ENCODE results near the gene HMCES.
"Not testable (repeated sequence)": the region's sequence is repeated elsewhere in the genome, so short reads cannot be mapped to it uniquely, and the experiment has no call there.

The HMCES gene

GRCh38 chr3:129323651-129324294 is 45.1 kb downstream of the HMCES start:
- no peak for DNase-seq

GRCh38 chr3:129324855-129325254 is 46.2 kb downstream of the HMCES start:
- no peak for DNase-seq

DNA sequence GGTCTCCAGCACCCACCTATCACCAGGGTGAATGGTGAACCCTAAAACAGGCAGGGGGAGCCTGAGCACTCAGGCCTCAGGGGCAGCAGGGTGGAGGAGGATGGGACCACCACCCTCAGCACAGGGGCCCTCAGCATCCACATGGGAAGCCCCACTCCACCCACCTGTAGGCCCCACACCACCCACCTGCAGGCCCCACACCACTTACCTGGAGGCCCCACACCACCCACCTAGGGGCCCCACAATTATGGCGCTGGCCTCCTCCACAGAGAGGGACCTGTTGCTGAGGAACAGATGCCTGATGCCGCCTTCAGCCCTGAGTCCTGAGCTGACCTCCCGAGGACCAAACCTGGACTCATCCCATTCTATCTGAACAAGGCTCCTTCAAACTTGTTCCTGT is 46.7 kb downstream of the HMCES start:
- no peak for DNase-seq

GRCh38 chr3:129326138-129326537 is 47.5 kb downstream of the HMCES start:
- DNase-seq = no peak

DNA sequence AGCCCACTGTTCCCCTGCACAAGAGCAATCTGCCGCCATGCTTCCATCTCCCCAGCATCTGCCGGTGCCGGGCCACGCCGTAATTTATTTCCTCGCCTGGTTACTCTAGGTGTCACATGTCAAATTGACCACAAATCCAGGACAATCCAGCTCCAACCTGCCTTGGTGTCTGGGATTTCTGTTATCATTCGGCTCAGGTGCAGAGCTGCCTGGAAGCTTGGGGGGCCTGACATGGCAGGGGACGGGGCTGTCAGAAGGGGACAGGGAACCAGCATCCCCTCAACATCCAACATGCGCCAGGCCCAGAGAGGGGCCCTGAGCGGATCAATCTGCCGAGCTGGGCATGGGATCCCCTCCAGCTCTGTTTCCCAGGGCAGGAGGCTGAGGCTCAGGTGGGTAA is 47.9 kb downstream of the HMCES start:
- DNase-seq = no peak

DNA sequence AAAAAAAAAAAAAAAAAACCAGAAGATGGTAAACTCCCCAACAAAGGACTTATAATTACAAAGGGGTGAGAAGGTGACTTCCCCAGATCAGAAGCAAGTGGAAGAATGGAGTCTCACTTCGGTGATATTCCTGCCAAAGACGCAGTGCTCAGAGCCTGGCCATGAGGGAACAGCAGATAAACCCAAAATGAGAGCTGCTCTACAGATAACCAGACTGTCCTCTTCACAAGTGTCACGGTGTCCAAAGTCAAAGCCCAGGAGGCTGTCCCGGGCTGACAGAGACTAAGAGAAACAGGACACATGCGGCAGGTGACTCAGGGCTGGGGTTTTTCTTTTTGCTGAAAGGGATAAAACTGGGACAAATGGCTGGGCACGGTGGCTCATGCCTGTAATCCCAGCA is 48.8 kb downstream of the HMCES start:
- no peak for DNase-seq

DNA sequence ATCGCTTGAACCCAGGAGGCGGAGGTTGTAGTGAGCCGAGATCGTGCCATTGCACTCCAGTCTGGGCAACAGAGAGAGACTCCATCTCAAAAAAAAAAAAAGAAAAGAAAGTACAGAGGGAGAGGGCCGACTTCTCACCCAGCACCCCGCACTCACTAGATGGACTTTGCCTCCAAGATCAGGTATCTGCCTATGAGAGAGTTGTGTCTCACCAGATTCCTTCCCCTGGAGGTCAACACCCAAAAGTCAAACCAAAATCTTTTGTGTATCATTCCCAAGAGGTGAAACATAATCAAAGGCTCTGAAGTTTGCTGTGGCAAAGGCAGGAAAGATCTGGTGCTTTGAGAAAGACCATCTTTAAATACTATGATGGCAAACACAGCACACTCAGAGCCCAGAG is 51.2 kb downstream of the HMCES start:
- DNase-seq = no peak

DNA sequence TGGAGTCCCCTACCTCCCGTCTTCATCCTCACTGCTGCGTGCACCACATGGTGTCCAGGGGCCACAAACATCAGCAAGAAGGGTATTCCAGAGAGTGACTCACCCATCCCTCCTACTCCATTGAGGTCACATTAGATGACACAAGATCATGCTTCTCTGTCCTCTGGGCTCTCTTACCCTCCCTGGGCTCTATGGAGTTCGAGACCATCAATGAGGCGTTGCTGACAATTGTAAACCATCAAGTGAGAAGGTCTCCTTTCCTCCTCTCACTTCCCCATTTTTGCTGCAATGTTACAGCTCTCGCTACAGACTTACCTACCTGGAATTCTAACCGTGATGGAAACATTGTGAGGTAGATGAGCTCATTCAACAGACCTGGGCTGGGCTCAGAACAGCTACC is 51.7 kb downstream of the HMCES start:
- DNase-seq = no peak

DNA sequence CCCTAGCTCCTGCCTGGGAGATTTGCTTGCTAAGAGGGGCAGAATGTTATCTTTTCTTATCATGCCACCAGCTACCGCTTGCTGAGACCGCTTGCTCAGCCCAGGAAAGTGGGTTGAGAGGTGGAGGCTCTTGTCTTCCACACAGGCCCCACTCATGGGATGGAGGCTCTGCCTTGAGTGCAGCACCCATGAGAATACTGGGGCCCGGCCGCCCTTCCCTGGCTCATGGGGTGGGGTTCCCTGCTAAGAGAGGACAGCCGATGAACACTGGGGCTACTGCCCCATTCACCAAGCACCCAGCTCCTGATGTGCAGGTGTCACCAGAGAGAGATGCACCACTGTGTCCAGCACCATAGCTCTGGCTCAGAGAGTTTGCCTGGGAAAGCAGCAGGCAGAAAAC is 55.2 kb downstream of the HMCES start:
- DNase-seq = no peak

DNA sequence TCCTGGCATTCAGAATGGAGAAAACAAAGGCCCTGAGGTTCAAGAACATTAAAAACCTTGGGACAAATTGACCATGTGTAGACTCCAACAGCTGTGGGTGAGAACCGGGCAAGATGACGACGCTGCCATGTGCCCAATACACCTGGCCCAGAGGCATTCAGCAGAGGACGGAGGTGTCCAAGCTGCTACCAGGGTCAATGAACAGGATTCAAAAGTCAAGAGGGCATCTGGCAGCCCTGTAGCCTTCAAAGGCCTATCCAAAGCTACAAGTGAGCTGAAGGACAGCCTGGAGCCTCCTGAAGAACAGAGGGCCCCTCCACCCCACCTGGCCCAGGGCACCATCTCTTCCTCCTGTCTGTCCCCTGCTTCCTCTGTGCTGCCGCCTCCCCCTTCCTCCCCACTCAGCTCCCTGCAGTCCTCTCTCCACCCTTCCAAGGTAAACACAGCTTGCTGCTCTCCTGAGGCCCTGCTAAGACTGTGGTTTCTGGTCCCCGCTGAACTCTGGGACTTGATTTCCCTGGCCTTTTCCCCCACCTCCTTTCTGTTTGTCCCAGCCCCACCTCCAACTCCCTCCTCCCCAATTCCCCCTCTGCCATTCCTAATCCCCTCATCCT is 57.5 kb downstream of the HMCES start:
- no peak for DNase-seq

DNA sequence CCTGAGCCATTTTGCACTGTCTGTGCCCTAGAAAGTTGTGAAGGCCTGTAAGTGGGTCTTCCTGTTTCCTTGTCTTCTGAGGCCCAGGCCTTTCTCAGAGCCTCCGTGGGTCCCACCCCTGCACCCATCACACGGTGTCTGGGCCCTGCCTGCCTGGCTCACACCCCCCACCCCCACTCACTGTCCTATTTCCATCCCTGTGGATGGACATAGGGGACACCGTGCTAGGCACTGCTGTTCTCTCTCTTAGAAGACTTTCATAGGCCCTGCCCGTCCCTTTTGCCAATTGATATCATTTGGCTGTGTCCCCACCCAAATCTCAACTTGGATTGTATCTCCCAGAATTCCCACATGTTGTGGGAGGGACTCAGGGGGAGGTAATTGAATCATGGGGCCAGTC is 59.0 kb downstream of the HMCES start:
- not testable (repeated sequence) for DNase-seq

GRCh38 chr3:129339186-129339585 is 60.5 kb downstream of the HMCES start:
- not testable (repeated sequence) for DNase-seq

DNA sequence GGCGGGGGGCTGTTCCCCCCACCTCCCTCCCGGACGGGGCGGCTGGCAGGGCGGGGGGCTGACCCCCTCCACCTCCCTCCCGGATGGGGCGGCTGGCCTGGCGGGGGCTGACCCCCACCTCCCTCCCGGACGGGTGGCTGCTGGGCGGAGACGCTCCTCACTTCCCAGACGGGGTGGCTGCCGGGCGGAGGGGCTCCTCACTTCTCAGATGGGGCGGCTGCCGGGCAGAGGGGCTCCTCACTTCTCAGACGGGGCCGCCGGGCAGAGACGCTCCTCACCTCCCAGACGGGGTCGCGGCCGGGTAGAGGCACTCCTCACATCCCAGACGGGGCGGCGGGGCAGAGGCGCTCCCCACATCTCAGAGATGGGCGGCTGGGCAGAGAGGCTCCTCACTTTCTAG is 61.2 kb downstream of the HMCES start:
- DNase-seq = not testable (repeated sequence)

GRCh38 chr3:129341331-129342141 is 62.9 kb downstream of the HMCES start:
- no peak for DNase-seq

DNA sequence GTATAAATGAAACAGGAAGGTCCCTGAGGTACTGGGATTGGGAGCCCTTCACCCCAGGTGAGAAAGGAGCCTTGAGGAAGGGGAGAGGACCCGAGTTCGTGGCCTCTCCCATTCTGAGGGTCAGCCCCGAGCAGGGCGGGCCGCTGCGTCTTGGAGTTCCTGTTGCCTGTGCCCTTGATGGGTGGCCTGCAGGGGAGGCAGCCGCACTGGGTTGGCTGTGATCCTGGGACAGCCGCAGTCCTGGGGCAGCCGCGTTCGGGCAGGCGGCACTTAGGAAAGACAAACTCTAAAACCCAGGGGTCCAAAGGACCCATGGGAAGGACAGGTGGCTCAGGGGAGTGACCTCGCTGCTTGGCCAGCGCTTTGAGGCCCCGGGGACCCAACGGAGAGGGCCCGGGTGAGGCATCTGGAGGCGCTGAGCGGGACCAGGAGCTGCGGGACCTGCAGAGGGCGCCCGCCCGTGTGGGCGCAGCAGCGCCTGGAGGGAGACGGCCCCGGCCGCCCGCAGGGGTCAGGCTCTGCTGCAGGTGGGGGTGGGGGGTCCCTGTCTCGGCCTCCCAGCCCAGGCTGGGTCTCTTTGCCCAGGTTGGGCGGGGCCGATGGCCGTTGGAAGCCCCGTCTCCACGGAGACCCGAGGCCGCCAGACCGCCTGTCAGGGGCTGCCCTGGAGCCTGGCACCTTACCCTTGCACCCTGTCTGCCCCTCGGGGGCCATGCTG is 65.1 kb downstream of the HMCES start:
- DNase-seq = no peak

- no peak for DNase-seq
Observed at GRCh38 chr3:129344540-129345220, 66.0 kb downstream of the HMCES start.

DNA sequence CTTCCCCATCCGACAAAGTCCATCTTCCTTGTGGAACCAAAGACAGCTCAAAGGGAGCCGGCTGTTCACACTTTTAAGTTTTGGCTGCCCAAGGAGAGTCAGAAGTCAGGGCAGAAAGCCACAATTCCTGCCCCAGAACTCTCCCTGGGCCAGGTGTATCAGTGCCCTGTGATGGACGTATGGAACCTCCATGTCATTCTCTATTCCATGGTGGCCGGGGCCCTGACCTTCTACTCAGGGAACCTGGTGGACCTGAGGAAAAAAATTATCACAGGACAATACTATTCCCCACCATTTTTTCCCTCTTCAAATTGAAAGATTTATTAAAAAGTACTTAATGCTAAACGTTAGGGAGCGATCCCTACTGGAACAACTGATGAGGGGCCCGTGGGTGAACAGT is 66.6 kb downstream of the HMCES start:
- no peak for DNase-seq

DNA sequence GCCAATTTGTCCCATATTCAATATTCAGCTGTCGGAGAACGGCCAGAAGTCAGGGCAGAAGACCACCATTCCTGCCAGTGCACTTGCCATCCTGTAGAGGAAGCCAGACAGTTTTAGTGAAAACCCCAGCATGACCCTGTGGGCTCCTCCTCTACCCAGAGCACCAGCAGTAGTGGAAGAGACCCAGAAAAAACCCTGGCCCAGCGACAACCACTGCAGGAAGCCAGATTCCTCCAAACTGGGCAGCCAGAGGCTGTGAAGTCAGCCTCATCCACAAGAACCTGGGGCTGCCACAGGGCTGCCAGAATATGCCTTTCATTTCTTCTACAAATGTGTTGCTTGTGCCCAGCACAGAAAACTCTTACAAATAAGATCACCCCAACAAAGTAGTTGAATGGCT is 67.3 kb downstream of the HMCES start:
- DNase-seq = no peak

- no peak for DNase-seq
Observed at GRCh38 chr3:129346695-129347457, 68.2 kb downstream of the HMCES start.

DNA sequence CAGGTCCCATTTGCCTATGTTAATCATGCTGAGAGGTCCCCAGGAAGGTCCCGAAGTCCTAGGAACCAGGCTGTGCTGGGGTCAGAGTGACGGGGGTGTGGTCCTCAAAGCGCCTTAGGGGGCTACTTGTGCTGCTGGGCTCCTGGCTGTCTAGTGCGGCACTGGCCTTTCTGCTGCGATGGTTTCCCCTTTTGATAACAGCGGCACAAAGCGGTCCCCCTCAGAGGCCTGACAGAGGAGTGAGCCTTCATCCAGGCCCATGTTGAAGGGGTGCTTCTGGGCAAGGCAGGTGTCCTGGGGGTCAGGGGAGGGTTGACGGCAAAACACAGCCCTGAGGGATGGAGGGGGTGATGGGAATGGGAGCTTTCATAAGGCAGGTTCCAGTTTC is 68.8 kb downstream of the HMCES start:
- DNase-seq = no peak

- DNase-seq = no peak
Observed at GRCh38 chr3:129348734-129349133, 70.1 kb downstream of the HMCES start.

GRCh38 chr3:129349169-129349568 is 70.5 kb downstream of the HMCES start:
- not testable (repeated sequence) for DNase-seq

All from NCI-H1092 (cell line).